Stomach (tissue), 9 donors: Measurements from ENCODE around the gene TP73. TPM values are rescaled to one million over a fixed set of nuclear protein-coding genes. Genes with fewer than 3 reads are reported as not detected.

ENCODE experiments used
- DNase-seq, 2 donors: peaks; one replicate each; pipeline versions ENCODE4 v3.0.0 to v3.0.0-alpha.2; 2013 to 2019
- H3K27ac ChIP-seq, 5 donors: fragments of 200-600 bp in 4 of 5; sonication (generic) in 4 of 5; one replicate each; pipeline ENCODE4 v1.5.1; 2013 to 2019; ENCODE audit warnings: mild to moderate bottlenecking in 1 of 5, moderate library complexity in 1 of 5
- H3K27me3 ChIP-seq, 3 donors: fragments of 200-600 bp; sonication (generic); one replicate each; pipeline ENCODE4 v1.5.1; 2017 to 2019; ENCODE audit warnings: mixed run types in 1 of 3
- H3K36me3 ChIP-seq, 4 donors: fragments of 200-600 bp; sonication (generic); 1 replicate in 3 of 4; 2 replicates in 1 of 4; pipeline ENCODE4 v1.5.1; 2016 to 2019
- H3K4me1 ChIP-seq, 4 donors: fragments of 200-600 bp; sonication (generic); one replicate each; pipeline ENCODE4 v1.5.1; 2016 to 2019
- H3K4me3 ChIP-seq, 4 donors: fragments of 200-600 bp; sonication (generic) in 3 of 4; one replicate each; pipeline ENCODE4 v1.5.1; 2016 to 2019; ENCODE audit warnings: mild to moderate bottlenecking in 1 of 4
- H3K9me3 ChIP-seq, 4 donors: fragments of 200-600 bp; sonication (generic); one replicate each; pipeline ENCODE4 v1.5.1; 2016 to 2019
- EP300 ChIP-seq: sonication (generic); formaldehyde crosslinking; IDR thresholded peaks from one replicate; pipeline ENCODE4 v1.6.1; 2017; ENCODE audit warnings: antibody characterized with exemption
- POLR2A ChIP-seq, 4 donors: fragments of 450-650 bp; IDR thresholded peaks; one replicate each; pipeline ENCODE4 v1.6.1; 2016; ENCODE audit warnings: antibody characterized with exemption in 4 of 4, control low read depth in 2 of 4, mild to moderate bottlenecking in 1 of 4, moderate library complexity in 1 of 4
- POLR2AphosphoS5 ChIP-seq, 3 donors: sonication (generic); formaldehyde crosslinking; IDR thresholded peaks; one replicate each; pipeline ENCODE4 v1.6.1; 2016; ENCODE audit warnings: antibody characterized with exemption in 3 of 3
- WGBS, 5 donors: extraction: QIAGEN DNeasy Blood & Tissue Kit in 3 of 5; methylation state at CpG; one replicate each; pipeline versions ENCODE4 v1.1.5 to v1.1.7; 2013 to 2018; 5-methylcytosine and 5-hydroxymethylcytosine counted together
- intact Hi-C: fragments of 100-400 bp; cut with DNase I; formaldehyde crosslinking; loops from one replicate; pipeline ENCODE4 v1.15.1; 2023; ENCODE audit warnings: low total_unique reads
- polyA plus RNA-seq, 3 donors: library from polyadenylated mRNA; stranded (reverse); fragments of 200-250 nt; gene quantifications; one replicate each; pipeline ENCODE4 v1.2.3, GENCODE V29; 2013
- total RNA-seq, 5 donors: library from RNA; depleted of rRNA; stranded (reverse); fragments of >200 nt; gene quantifications; one replicate each; pipeline versions ENCODE4 v1.1.0 to v1.2.3, GENCODE V29; 2014 to 2016
- TF ChIP-seq, protein P1 (sequence below), 7 experiments: fragments of 450-650 bp in 4 of 7; fragments of 200-600 bp in 3 of 7; sonication (generic) in 3 of 7; IDR thresholded peaks; one replicate each; pipeline ENCODE4 v1.5.1; 2016 to 2019; ENCODE audit warnings: antibody characterized with exemption in 7 of 7, control low read depth in 2 of 7, mild to moderate bottlenecking in 1 of 7
- donor health status: healthy with polysubstance abuse.
- donor health status: Bipolar disorder and iron deficiency.
- donor health status: healthy.

The TP73 gene
- total and polyA plus RNA-seq, 8 donors, result 0.25 to 9.8 (median 1.4) TPM; not detected in 4

GRCh38 chr1:3669971-3670431 is 17.7 kb downstream of the TP73 start:
- no peak overlapping the region for H3K27ac ChIP-seq
- H3K4me3 ChIP-seq, result no peak overlapping the region
- no peaks in the 10 kb centered on the region for H3K36me3 ChIP-seq
- H3K4me1 ChIP-seq, result peaks cover 6 to 24% (median 21%) of the 10 kb centered on the region in 4 donors
- intact Hi-C loops, result no loop called here
- WGBS, 5 donors, result 80 to 94% (median 89%) methylated on average over 8 to 9 of the region's 9 CpGs
- DNase-seq, result no peak
- no peak for TF ChIP-seq POLR2AphosphoS5 (IDR thresholded peaks at IDR 0.05)
- TF ChIP-seq, protein P1, sequence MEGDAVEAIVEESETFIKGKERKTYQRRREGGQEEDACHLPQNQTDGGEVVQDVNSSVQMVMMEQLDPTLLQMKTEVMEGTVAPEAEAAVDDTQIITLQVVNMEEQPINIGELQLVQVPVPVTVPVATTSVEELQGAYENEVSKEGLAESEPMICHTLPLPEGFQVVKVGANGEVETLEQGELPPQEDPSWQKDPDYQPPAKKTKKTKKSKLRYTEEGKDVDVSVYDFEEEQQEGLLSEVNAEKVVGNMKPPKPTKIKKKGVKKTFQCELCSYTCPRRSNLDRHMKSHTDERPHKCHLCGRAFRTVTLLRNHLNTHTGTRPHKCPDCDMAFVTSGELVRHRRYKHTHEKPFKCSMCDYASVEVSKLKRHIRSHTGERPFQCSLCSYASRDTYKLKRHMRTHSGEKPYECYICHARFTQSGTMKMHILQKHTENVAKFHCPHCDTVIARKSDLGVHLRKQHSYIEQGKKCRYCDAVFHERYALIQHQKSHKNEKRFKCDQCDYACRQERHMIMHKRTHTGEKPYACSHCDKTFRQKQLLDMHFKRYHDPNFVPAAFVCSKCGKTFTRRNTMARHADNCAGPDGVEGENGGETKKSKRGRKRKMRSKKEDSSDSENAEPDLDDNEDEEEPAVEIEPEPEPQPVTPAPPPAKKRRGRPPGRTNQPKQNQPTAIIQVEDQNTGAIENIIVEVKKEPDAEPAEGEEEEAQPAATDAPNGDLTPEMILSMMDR (IDR thresholded peaks at IDR 0.05), result no peak
- TF ChIP-seq POLR2A (IDR thresholded peaks at IDR 0.05), result no peak
- TF ChIP-seq EP300, result no peak
- H3K9me3 ChIP-seq, result no peaks in the 10 kb centered on the region
- peaks cover 0 to 68% (median 8%) of the 10 kb centered on the region in 3 donors for H3K27me3 ChIP-seq

GRCh38 chr1:3670823-3671265 is 18.5 kb downstream of the TP73 start:
- 82 to 86% (median 84%) methylated on average over 9 to 15 of the region's 15 CpGs for WGBS, 5 donors
- intact Hi-C loops, result no loop called here
- Histone ChIP-seq H3K27ac (no peak overlapping the region), H3K9me3 (no peaks in the 10 kb centered on the region), H3K27me3 (peaks cover 0 to 68% (median 8%) of the 10 kb centered on the region in 3 donors), H3K4me3 (no peak overlapping the region), H3K4me1 (peaks cover 6 to 24% (median 21%) of the 10 kb centered on the region in 4 donors), H3K36me3 (no peaks in the 10 kb centered on the region)
- no peak for DNase-seq
- TF ChIP-seq, protein P1 (IDR thresholded peaks at IDR 0.05), result no peak
- TF ChIP-seq POLR2A (IDR thresholded peaks at IDR 0.05) (no peak), EP300 (no peak), POLR2AphosphoS5 (IDR thresholded peaks at IDR 0.05) (no peak)

DNA sequence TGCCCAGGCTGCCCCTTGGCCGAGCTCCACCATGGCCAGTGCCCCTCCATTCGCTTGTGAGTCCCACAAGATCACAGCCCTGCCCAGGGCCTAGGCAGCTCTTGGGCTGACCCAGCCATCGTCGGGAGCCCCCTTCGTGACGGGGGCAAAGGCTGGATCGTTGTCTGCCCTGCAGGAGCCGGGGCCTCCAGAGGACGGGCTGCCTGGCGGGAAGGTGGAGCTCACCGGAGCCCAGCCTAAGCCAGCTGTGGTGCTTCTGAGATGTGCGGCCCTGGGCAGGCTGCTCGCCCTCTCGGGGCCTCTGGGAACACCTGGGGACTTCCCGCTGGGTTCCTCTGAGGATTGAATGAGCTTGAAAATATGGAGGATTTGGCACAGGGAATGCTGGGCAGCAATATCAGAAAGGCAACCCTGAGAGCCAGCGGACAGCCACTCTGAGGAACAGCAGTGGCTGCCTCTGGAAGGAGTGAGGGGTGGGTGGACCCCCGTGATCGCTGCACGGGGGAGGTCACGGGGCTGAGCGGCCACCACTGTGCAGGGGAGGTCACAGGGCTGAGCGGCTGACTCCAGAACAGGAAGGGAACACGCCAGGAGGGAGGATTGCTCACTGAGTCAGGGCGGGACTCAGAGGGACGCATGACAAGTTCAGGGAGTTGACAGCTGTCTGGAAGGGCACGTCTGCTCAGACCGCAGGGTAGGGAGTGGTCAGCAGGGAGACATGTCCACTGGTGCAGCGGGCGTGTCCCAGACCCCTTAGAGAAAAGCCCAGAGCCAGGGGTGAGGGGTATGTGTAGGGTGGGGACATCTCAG is 19.3 kb downstream of the TP73 start:
- no peak overlapping the region for H3K27ac ChIP-seq
- intact Hi-C loops, result no loop called here
- no peak for DNase-seq
- H3K9me3 ChIP-seq, result no peaks in the 10 kb centered on the region
- H3K27me3 ChIP-seq, result peaks cover 0 to 68% (median 8%) of the 10 kb centered on the region in 3 donors
- TF ChIP-seq EP300, result no peak
- TF ChIP-seq POLR2A (IDR thresholded peaks at IDR 0.05), result no peak
- TF ChIP-seq, protein P1 (IDR thresholded peaks at IDR 0.05), result no peak
- no peak for TF ChIP-seq POLR2AphosphoS5 (IDR thresholded peaks at IDR 0.05)
- H3K4me1 ChIP-seq, result peaks cover 6 to 24% (median 21%) of the 10 kb centered on the region in 4 donors
- H3K36me3 ChIP-seq, result no peaks in the 10 kb centered on the region
- WGBS, 5 donors, result 46 to 60% (median 48%) methylated on average over 27 to 29 of the region's 29 CpGs
- no peak overlapping the region for H3K4me3 ChIP-seq

DNA sequence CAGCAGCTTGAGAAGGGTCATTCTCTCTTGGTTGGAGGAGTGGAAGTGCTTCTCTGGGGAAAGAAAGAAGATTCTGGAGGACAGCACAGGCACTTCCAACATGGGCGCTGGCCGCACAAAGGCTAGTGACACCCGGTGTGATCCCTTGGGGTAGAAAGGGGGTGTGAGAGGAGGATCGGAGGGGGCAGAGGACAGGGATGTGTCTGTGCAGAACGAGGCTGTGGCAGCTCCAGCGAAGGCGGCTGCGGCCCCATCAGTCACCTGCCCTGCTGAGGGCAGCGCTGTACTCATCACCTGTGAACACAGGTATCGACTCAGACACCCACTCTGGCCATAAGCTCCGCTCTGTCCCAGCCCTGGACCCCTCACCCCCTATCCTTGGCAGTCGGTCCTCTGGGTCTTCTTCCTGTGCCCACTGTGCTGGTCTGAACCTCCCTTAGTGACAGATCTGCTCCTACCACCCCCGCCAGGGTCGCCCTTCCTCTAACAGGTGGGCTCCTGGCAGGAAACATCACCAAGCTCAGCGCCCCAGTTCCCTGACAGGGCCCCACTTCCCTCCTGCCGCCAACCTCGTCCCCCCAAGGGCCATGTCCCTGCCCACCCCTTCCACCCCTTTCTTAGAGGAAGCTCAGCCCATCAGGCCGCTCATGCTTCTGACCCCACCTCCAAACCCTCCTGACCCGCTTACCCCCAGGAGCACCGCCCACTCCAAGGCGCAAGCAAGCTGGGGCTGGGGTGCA is 20.1 kb downstream of the TP73 start:
- no peak for DNase-seq
- Histone ChIP-seq H3K4me3 (no peak overlapping the region), H3K27ac (no peak overlapping the region), H3K9me3 (no peaks in the 10 kb centered on the region), H3K36me3 (no peaks in the 10 kb centered on the region), H3K4me1 (peaks cover 6 to 24% (median 21%) of the 10 kb centered on the region in 4 donors), H3K27me3 (peaks cover 0 to 68% (median 8%) of the 10 kb centered on the region in 3 donors)
- intact Hi-C loops, result no loop called here
- WGBS, 5 donors, result 77 to 84% (median 83%) methylated on average over 21 of the region's 21 CpGs
- no peak for TF ChIP-seq EP300
- no peak for TF ChIP-seq POLR2AphosphoS5 (IDR thresholded peaks at IDR 0.05)
- no peak for TF ChIP-seq POLR2A (IDR thresholded peaks at IDR 0.05)
- TF ChIP-seq, protein P1 (IDR thresholded peaks at IDR 0.05), result no peak
